Karpas-422 (cell line): Measurements from ENCODE around the gene RAPGEF5. TPM values are rescaled to one million over a fixed set of nuclear protein-coding genes. Genes with fewer than 3 reads are reported as not detected.

Experiments used
- DNase-seq: peaks from one replicate; pipeline ENCODE4 v3.0.0-alpha.2; 2015
- H2AFZ ChIP-seq: fragments of 200-600 bp; sonication (generic); 2 replicates; pipeline ENCODE4 v1.6.1; 2014; ENCODE audit warnings: antibody characterized with exemption, low read length, mixed read lengths
- H3K27ac ChIP-seq: fragments of 200-600 bp; sonication (generic); 2 replicates; pipeline ENCODE4 v1.5.1; 2014; ENCODE audit warnings: mild to moderate bottlenecking, low read length, moderate library complexity
- H3K27me3 ChIP-seq: fragments of 200-600 bp; sonication (generic); 2 replicates; pipeline ENCODE4 v1.6.1; 2014; ENCODE audit warnings: low read length, mixed read lengths
- H3K36me3 ChIP-seq: fragments of 200-600 bp; sonication (generic); 2 replicates; pipeline ENCODE4 v1.6.1; 2014; ENCODE audit warnings: low read length, mixed read lengths; ENCODE audit not compliant: insufficient read depth
- H3K4me1 ChIP-seq: fragments of 200-600 bp; sonication (generic); 2 replicates; pipeline ENCODE4 v1.6.1; 2014; ENCODE audit warnings: mild to moderate bottlenecking, low read length, mixed read lengths
- H3K4me2 ChIP-seq: fragments of 200-600 bp; sonication (generic); 2 replicates; pipeline ENCODE4 v1.6.1; 2014; ENCODE audit warnings: low read length, low read depth, mild to moderate bottlenecking; ENCODE audit not compliant: poor library complexity, severe bottlenecking
- H3K4me3 ChIP-seq: fragments of 200-600 bp; sonication (generic); 2 replicates; pipeline ENCODE4 v1.5.1; 2014; ENCODE audit warnings: mild to moderate bottlenecking, antibody characterized with exemption, low read length, mixed read lengths
- H3K79me2 ChIP-seq: fragments of 200-600 bp; sonication (generic); 2 replicates; pipeline ENCODE4 v1.6.1; 2014; ENCODE audit warnings: mild to moderate bottlenecking, low read length, mixed read lengths
- H3K9ac ChIP-seq: fragments of 200-600 bp; sonication (generic); 2 replicates; pipeline ENCODE4 v1.6.0; 2014; ENCODE audit warnings: low read length
- H3K9me2 ChIP-seq: fragments of 200-600 bp; sonication (generic), shearing (Covaris generic); replicated peaks from 2 replicates; pipeline ENCODE4 v1.6.0; 2014; ENCODE audit warnings: mild to moderate bottlenecking, low read length, moderate library complexity; ENCODE audit not compliant: insufficient read depth
- H3K9me3 ChIP-seq: fragments of 300-700, 200-600 bp; sonication (generic); 2 replicates; pipeline ENCODE4 v1.6.1; 2014; ENCODE audit warnings: low read length, mixed read lengths
- H4K20me1 ChIP-seq: fragments of 200-600 bp; sonication (generic); 2 replicates; pipeline ENCODE4 v1.6.1; 2014; ENCODE audit warnings: mild to moderate bottlenecking, antibody characterized with exemption, low read length, low read depth; ENCODE audit not compliant: insufficient read depth
- total RNA-seq: library from RNA; depleted of rRNA; stranded (reverse); fragments of >200 nt; shearing (Covaris generic); gene quantifications from 2 replicates; pipeline ENCODE4 v1.2.3, GENCODE V29; 2014; ENCODE audit warnings: low replicate concordance

RAPGEF5 gene
- total RNA-seq, 1 experiment from 2014 or later: 81.6 TPM

DNA sequence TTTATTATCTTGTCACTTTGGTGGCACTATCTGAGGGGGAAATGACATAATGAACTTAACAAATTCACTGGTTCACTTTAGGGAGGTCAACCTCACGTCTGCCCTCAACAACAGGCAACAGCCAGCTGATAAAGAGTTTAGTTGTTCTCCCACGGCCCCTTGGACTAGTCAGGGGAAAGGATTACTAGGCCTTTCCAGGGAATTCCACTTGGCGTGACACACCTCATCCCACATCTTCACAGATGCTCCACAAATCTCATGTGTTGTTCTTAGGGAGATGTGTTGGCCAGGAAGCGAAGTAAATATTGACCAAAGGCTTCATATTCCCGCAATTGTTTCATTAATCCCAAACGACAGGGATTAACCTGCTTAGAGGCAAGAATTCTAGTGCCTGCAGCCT is 227.8 kb downstream of the RAPGEF5 start:
- H3K27me3 ChIP-seq: no peaks in the 10 kb centered on the region
- H3K36me3 ChIP-seq: peaks cover 36% of the 10 kb centered on the region; the same call in 1 of the 2 replicates
- no peaks in the 10 kb centered on the region for H3K9me3 ChIP-seq

GRCh38 chr7:22128528-22128920 is 228.4 kb downstream of the RAPGEF5 start:
- no peaks in the 10 kb centered on the region for H3K79me2 ChIP-seq
- no peaks in the 10 kb centered on the region for H3K27me3 ChIP-seq
- H2AFZ ChIP-seq: no peak overlapping the region
- H3K4me3 ChIP-seq: no peak overlapping the region
- no peak overlapping the region for H3K4me2 ChIP-seq
- H4K20me1 ChIP-seq: no peaks in the 10 kb centered on the region
- no peak for DNase-seq
- H3K4me1 ChIP-seq: no peaks in the 10 kb centered on the region
- H3K9me3 ChIP-seq: no peaks in the 10 kb centered on the region
- H3K9ac ChIP-seq: no peak overlapping the region
- no peak overlapping the region for H3K27ac ChIP-seq
- H3K9me2 ChIP-seq: no peaks in the 10 kb centered on the region; the same call in none of the 2 replicates
- H3K36me3 ChIP-seq: peaks cover 37% of the 10 kb centered on the region; the same call in 1 of the 2 replicates

More for the DNA sequence above, 227.8 kb downstream of the RAPGEF5 start:
- H2AFZ ChIP-seq: no peak overlapping the region
- no peak overlapping the region for H3K4me3 ChIP-seq
- no peaks in the 10 kb centered on the region for H3K79me2 ChIP-seq
- no peaks in the 10 kb centered on the region; the same call in none of the 2 replicates for H3K9me2 ChIP-seq
- H3K4me2 ChIP-seq: no peak overlapping the region
- H4K20me1 ChIP-seq: no peaks in the 10 kb centered on the region
- no peak for DNase-seq
- no peaks in the 10 kb centered on the region for H3K4me1 ChIP-seq
- H3K27ac ChIP-seq: no peak overlapping the region
- no peak overlapping the region for H3K9ac ChIP-seq

DNA sequence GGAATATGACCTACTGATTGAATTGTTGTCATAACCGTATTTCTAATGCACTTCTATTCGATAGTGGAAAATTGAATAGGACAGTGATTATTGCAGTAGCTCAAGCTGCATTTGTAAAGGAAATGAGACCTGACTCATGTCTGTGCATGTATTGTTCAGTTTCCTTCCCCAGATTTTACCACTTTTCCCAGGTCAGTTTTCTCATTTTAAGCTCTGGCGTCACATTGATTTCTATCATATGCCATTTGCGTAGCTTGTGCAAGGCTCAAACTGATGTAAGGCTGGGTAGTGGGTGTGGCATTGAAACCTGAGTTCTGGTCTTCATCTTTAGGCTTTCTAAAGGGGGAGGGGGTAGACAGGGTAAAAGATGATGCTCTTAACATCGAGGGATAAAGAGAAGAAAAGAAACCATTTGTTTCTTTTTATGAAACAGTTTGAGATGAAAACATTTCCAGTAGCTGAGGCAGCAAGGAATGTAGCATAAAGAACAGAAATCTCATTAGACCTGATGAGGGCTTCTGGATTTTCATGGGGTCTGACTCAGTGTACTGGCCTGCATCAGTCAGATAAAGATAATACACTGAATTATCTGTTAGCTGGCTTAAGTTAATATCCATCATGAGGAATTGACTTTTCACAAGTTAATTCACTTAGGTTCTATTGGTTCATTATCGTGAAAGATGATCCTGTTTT is 229.0 kb downstream of the RAPGEF5 start:
- Histone ChIP-seq H3K4me1 (no peaks in the 10 kb centered on the region), H3K9me2 (no peaks in the 10 kb centered on the region; the same call in none of the 2 replicates), H3K9me3 (no peaks in the 10 kb centered on the region), H4K20me1 (no peaks in the 10 kb centered on the region), H3K27ac (no peak overlapping the region), H3K27me3 (no peaks in the 10 kb centered on the region), H3K4me3 (no peak overlapping the region), H3K9ac (no peak overlapping the region), H2AFZ (no peak overlapping the region), H3K4me2 (no peak overlapping the region), H3K36me3 (peaks cover 38% of the 10 kb centered on the region; the same call in 1 of the 2 replicates), H3K79me2 (no peaks in the 10 kb centered on the region)
- DNase-seq: no peak

DNA sequence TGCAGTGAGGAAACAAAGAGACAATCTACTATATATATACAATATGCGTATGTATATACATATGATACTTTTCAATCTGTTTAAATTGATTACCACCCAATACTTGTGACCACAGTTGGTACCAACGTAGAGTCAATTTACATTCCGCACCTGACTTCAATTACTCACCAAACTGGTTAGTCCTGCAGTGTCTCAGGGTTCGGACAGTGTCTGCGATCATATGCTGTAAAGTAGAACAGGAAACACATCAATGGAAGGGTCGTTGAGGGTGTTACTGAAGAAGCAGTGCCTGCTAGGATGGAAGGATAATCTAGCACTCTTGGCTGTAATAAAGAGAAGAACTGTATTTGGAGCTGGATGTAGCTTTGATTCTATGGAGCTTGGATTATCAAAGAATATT is 231.5 kb downstream of the RAPGEF5 start:
- no peaks in the 10 kb centered on the region for H3K79me2 ChIP-seq
- no peaks in the 10 kb centered on the region for H3K27me3 ChIP-seq
- no peak overlapping the region for H3K27ac ChIP-seq
- H3K9ac ChIP-seq: no peak overlapping the region
- no peaks in the 10 kb centered on the region; the same call in none of the 2 replicates for H3K9me2 ChIP-seq
- H3K9me3 ChIP-seq: no peaks in the 10 kb centered on the region
- peaks cover 7% of the 10 kb centered on the region for H3K4me1 ChIP-seq
- no peak overlapping the region for H3K4me2 ChIP-seq
- no peak overlapping the region for H2AFZ ChIP-seq
- peaks cover 45% of the 10 kb centered on the region; the same call in 1 of the 2 replicates for H3K36me3 ChIP-seq
- H4K20me1 ChIP-seq: no peaks in the 10 kb centered on the region
- H3K4me3 ChIP-seq: no peak overlapping the region
- DNase-seq: no peak

DNA sequence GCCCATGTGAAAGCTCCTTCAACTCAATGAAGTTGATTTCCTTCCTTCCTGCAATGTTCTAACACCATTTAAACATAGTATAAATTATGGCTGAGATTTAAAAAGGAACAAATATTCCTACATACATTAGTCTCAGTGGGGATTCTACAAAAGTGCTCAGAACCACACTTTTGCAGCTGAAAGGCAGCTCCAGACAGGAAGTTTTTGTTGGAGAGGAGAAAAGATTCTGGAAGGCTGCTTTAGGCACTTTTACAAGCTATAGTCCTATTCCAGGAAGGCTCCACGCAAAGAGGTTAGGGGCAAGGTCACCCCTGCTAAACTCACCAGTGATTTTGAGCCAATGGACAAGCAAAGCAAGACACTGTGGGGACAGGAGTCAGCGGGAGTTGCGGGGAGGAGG is 232.0 kb downstream of the RAPGEF5 start:
- Histone ChIP-seq H2AFZ (no peak overlapping the region), H4K20me1 (no peaks in the 10 kb centered on the region), H3K4me2 (no peak overlapping the region), H3K9me3 (no peaks in the 10 kb centered on the region), H3K4me1 (peaks cover 12% of the 10 kb centered on the region), H3K9me2 (no peaks in the 10 kb centered on the region; the same call in none of the 2 replicates), H3K27me3 (no peaks in the 10 kb centered on the region), H3K4me3 (no peak overlapping the region), H3K36me3 (peaks cover 47% of the 10 kb centered on the region; the same call in 1 of the 2 replicates), H3K9ac (no peak overlapping the region), H3K27ac (no peak overlapping the region), H3K79me2 (no peaks in the 10 kb centered on the region)
- DNase-seq: no peak

GRCh38 chr7:22123139-22123538 is 233.8 kb downstream of the RAPGEF5 start:
- peaks cover 55% of the 10 kb centered on the region; the same call in 1 of the 2 replicates for H3K36me3 ChIP-seq
- DNase-seq: no peak

DNA sequence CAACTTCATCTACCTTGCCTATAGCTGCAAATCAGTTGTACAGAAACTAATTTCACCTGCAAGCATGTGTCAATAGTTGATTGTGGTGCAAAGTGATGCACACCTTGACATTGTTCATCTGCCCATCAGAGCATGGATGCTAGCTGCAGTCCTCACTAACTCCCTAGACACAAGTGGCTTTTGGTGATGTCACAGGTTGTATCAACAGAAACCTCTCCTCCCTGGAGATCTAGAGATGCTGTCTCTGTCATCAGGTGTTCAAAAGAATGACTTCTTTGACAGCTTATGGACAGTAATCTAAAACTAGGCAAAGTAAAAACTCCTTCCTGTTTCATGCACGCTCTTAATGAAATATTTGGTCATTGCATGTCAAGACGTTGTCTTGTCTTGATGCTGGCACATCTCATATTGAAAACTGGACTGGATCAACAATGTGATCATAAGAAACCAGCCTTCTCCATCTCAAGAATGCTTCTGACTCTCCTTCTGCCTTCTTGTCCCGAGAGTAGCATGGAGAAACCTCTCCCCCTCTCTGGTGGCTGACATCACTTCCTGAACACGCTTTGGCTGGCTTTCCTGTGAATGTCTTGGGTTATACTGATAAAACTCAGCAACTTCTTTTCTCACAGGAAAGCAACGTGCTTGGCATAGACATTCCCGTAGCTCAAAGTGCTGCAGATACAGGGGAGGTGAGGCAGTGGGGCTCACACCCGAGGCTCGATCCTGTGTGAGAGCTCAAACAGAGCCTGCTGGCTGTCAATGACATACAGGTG is 235.1 kb downstream of the RAPGEF5 start:
- no peak for DNase-seq

More at GRCh38 chr7:22123139-22123538, 233.8 kb downstream of the RAPGEF5 start:
- Histone ChIP-seq H2AFZ (no peak overlapping the region), H3K79me2 (no peaks in the 10 kb centered on the region), H3K4me2 (no peak overlapping the region), H3K27ac (no peak overlapping the region), H3K4me3 (no peak overlapping the region), H3K9me3 (no peaks in the 10 kb centered on the region), H3K27me3 (no peaks in the 10 kb centered on the region), H3K4me1 (peaks cover 20% of the 10 kb centered on the region), H3K9ac (no peak overlapping the region), H3K9me2 (no peaks in the 10 kb centered on the region; the same call in 1 of the 2 replicates), H4K20me1 (no peaks in the 10 kb centered on the region)

GRCh38 chr7:22120391-22121053 is 236.4 kb downstream of the RAPGEF5 start:
- H3K4me1 ChIP-seq: peaks cover 20% of the 10 kb centered on the region
- no peak overlapping the region for H2AFZ ChIP-seq
- no peak overlapping the region for H3K4me3 ChIP-seq
- no peak for DNase-seq
- no peaks in the 10 kb centered on the region for H3K27me3 ChIP-seq
- H3K9ac ChIP-seq: no peak overlapping the region
- peaks cover 56% of the 10 kb centered on the region; the same call in 1 of the 2 replicates for H3K36me3 ChIP-seq
- no peaks in the 10 kb centered on the region for H3K9me3 ChIP-seq
- no peaks in the 10 kb centered on the region for H3K79me2 ChIP-seq
- no peak overlapping the region for H3K27ac ChIP-seq
- no peaks in the 10 kb centered on the region for H3K9me2 ChIP-seq
- H3K4me2 ChIP-seq: no peak overlapping the region
- H4K20me1 ChIP-seq: no peaks in the 10 kb centered on the region

More for the DNA sequence above, 235.1 kb downstream of the RAPGEF5 start:
- no peak overlapping the region for H3K9ac ChIP-seq
- H3K27me3 ChIP-seq: no peaks in the 10 kb centered on the region
- H3K9me2 ChIP-seq: no peaks in the 10 kb centered on the region
- no peak overlapping the region for H3K4me2 ChIP-seq
- H3K9me3 ChIP-seq: no peaks in the 10 kb centered on the region
- H3K4me1 ChIP-seq: peaks cover 20% of the 10 kb centered on the region
- no peaks in the 10 kb centered on the region for H3K79me2 ChIP-seq
- peaks cover 56% of the 10 kb centered on the region; the same call in 1 of the 2 replicates for H3K36me3 ChIP-seq
- H3K27ac ChIP-seq: no peak overlapping the region
- no peak overlapping the region for H2AFZ ChIP-seq
- no peak overlapping the region for H3K4me3 ChIP-seq
- H4K20me1 ChIP-seq: no peaks in the 10 kb centered on the region
